AG10803 (cell line): Measurements from ENCODE around the gene SH3RF3.

Experiments used
- DNase-seq: peaks from one replicate; pipeline ENCODE4 v3.0.0; 2010; ENCODE audit warnings: low read depth
- H3K4me3 ChIP-seq: 2 replicates; pipeline ENCODE4 v1.5.1; 2011; ENCODE audit warnings: mild to moderate bottlenecking, low read length, control low read depth
- CTCF ChIP-seq: conservative IDR thresholded peaks from 2 replicates; pipeline ENCODE4 v1.5.1; 2011; ENCODE audit warnings: mild to moderate bottlenecking, low read length, control low read depth, inconsistent platforms

Gene SH3RF3

GRCh38 chr2:109244750-109245382, 115.9 kb downstream of the SH3RF3 start:
- no peak overlapping the region for H3K4me3 ChIP-seq
- no peak for TF ChIP-seq CTCF
- no peak for DNase-seq

- DNase-seq, result no peak
- no peak overlapping the region for H3K4me3 ChIP-seq
- no peak for TF ChIP-seq CTCF
Observed at GRCh38 chr2:109246176-109246575, 117.2 kb downstream of the SH3RF3 start.

- DNase-seq, result no peak
- no peak overlapping the region for H3K4me3 ChIP-seq
- TF ChIP-seq CTCF, result no peak
Observed at GRCh38 chr2:109246616-109247015, 117.6 kb downstream of the SH3RF3 start.

- H3K4me3 ChIP-seq, result no peak overlapping the region
- DNase-seq, result no peak
- TF ChIP-seq CTCF, result no peak
Observed at GRCh38 chr2:109247340-109247739, 118.3 kb downstream of the SH3RF3 start.

- TF ChIP-seq CTCF, result no peak
- H3K4me3 ChIP-seq, result no peak overlapping the region
- DNase-seq, result peak; percentile 46
Observed at GRCh38 chr2:109247812-109248211, 118.8 kb downstream of the SH3RF3 start.

- no peak for DNase-seq
- no peak overlapping the region for H3K4me3 ChIP-seq
- TF ChIP-seq CTCF, result no peak
Observed at GRCh38 chr2:109248590-109248989, 119.6 kb downstream of the SH3RF3 start.

GRCh38 chr2:109253217-109253616, 124.2 kb downstream of the SH3RF3 start:
- no peak overlapping the region for H3K4me3 ChIP-seq
- TF ChIP-seq CTCF, result no peak
- no peak for DNase-seq
